HepG2 (cell line): ENCODE results near the gene ZNF155. TPM values are rescaled to one million over a fixed set of nuclear protein-coding genes. Genes with fewer than 3 reads are reported as not detected.

Source experiments
- CHCHD3 ChIP-seq: sonication (generic); formaldehyde crosslinking; IDR thresholded peaks from 2 replicates; pipeline ENCODE4 v1.8.0; 2022; ENCODE audit warnings: mild to moderate bottlenecking, missing genetic modification reagents, moderate library complexity
- CREB1 ChIP-seq, 2 experiments: fragments of 450-650 bp in 1 of 2; IDR thresholded peaks; 2 replicates each; pipeline ENCODE4 v1.6.1; 2016 to 2017; ENCODE audit warnings: control low read depth in 1 of 2, mild to moderate bottlenecking in 1 of 2, missing compliant biosample characterization in 1 of 2, missing genetic modification characterization in 1 of 2
- ELF3 ChIP-seq: IDR thresholded peaks from 2 replicates; pipeline ENCODE4 v1.6.1; 2016; ENCODE audit warnings: missing genetic modification reagents, missing compliant biosample characterization
- MAZ ChIP-seq, 2 experiments: sonication (generic) in 1 of 2; formaldehyde crosslinking in 1 of 2; IDR thresholded peaks; 2 replicates each; pipeline versions ENCODE4 v1.5.0 to v1.6.1; 2012 to 2020; ENCODE audit warnings: low read depth in 2 of 2, mild to moderate bottlenecking in 2 of 2, borderline replicate concordance in 1 of 2, improper control_type of control experiment in 1 of 2, low read length in 1 of 2, missing genetic modification reagents in 1 of 2, moderate library complexity in 1 of 2
- NR3C1 ChIP-seq: sonication (generic); formaldehyde crosslinking; IDR thresholded peaks from 2 replicates; pipeline ENCODE4 v1.4.0; 2020; ENCODE audit warnings: missing genetic modification reagents
- RXRB ChIP-seq: IDR thresholded peaks from 2 replicates; pipeline ENCODE4 v1.6.1; 2016; ENCODE audit warnings: borderline replicate concordance, missing genetic modification reagents, missing compliant biosample characterization
- SMYD3 ChIP-seq: sonication (generic); formaldehyde crosslinking; IDR thresholded peaks from 2 replicates; pipeline ENCODE4 v1.8.1; 2023; ENCODE audit warnings: mild to moderate bottlenecking, missing genetic modification reagents
- SPEN ChIP-seq: sonication (generic); formaldehyde crosslinking; IDR thresholded peaks from 2 replicates; pipeline ENCODE4 v1.5.1; 2020; ENCODE audit warnings: low read depth, mild to moderate bottlenecking, missing genetic modification reagents
- YY1 ChIP-seq: IDR thresholded peaks from 2 replicates; pipeline ENCODE4 v1.6.1; 2011; ENCODE audit warnings: low read length, low read depth, moderate library complexity, mild to moderate bottlenecking; ENCODE audit not compliant: insufficient read depth, insufficient replicate concordance
- ZNF12 ChIP-seq: sonication (generic); formaldehyde crosslinking; IDR thresholded peaks from 2 replicates; pipeline ENCODE4 v1.5.0; 2020; ENCODE audit warnings: missing genetic modification reagents
- ZNF33B ChIP-seq: sonication (generic); formaldehyde crosslinking; IDR thresholded peaks from 2 replicates; pipeline ENCODE4 v1.5.1; 2020; ENCODE audit warnings: mild to moderate bottlenecking, missing genetic modification reagents
- polyA plus RNA-seq, 8 experiments: library from polyadenylated mRNA; depleted of rRNA in 3 of 8; stranded (reverse) in 7 of 8; unstranded in 1 of 8; fragments of >200 nt; fragmentation: Illumina TruSeq in 4 of 8; extraction: Trizol in 4 of 8; gene quantifications; 2 replicates each; pipeline versions ENCODE4 v1.2.1 to v1.2.3, GENCODE V29; 2011 to 2016; ENCODE audit warnings: low read depth in 4 of 8, missing spikeins in 1 of 8, mixed read lengths in 1 of 8; ENCODE audit not compliant: insufficient read depth in 1 of 8
- total RNA-seq, 5 experiments: library from RNA; depleted of rRNA; stranded (reverse); fragments of >200 nt; fragmentation: Illumina TruSeq; extraction: Trizol; gene quantifications; 2 replicates each; pipeline ENCODE4 v1.2.3, GENCODE V29; 2016; ENCODE audit warnings: low read depth in 1 of 5
- TF ChIP-seq, protein P1 (sequence below): sonication (generic); formaldehyde crosslinking; IDR thresholded peaks from 2 replicates; pipeline ENCODE4 v1.5.0; 2020; ENCODE audit warnings: mild to moderate bottlenecking, missing genetic modification reagents
- TF ChIP-seq, protein P2 (sequence below): sonication (generic); formaldehyde crosslinking; IDR thresholded peaks from 2 replicates; pipeline ENCODE4 v1.5.0; 2020; ENCODE audit warnings: mild to moderate bottlenecking, missing genetic modification reagents, borderline replicate concordance
- TF ChIP-seq, protein P3 (sequence below): sonication (generic); formaldehyde crosslinking; IDR thresholded peaks from 2 replicates; pipeline ENCODE4 v1.8.1; 2023; ENCODE audit warnings: mild to moderate bottlenecking, inconsistent platforms, moderate library complexity, missing genetic modification reagents, borderline replicate concordance
- TF ChIP-seq, protein P4 (sequence below): sonication (generic); formaldehyde crosslinking; IDR thresholded peaks from 2 replicates; pipeline ENCODE4 v1.4.0; 2020; ENCODE audit warnings: missing genetic modification reagents
- TF ChIP-seq, protein P5 (sequence below): sonication (generic); formaldehyde crosslinking; IDR thresholded peaks from 2 replicates; pipeline ENCODE4 v1.8.0; 2022; ENCODE audit warnings: mild to moderate bottlenecking, missing genetic modification reagents, moderate library complexity
- TF ChIP-seq, protein P6 (sequence below): sonication (generic); formaldehyde crosslinking; IDR thresholded peaks from 2 replicates; pipeline ENCODE4 v1.4.0; 2020; ENCODE audit warnings: missing genetic modification reagents, borderline replicate concordance

Gene ZNF155
- total and polyA plus RNA-seq, 2 of the 13 experiments (the other 11 are each of a cell fraction or from before 2014, with no cell fraction given): 2.5 to 3.6 TPM

DNA sequence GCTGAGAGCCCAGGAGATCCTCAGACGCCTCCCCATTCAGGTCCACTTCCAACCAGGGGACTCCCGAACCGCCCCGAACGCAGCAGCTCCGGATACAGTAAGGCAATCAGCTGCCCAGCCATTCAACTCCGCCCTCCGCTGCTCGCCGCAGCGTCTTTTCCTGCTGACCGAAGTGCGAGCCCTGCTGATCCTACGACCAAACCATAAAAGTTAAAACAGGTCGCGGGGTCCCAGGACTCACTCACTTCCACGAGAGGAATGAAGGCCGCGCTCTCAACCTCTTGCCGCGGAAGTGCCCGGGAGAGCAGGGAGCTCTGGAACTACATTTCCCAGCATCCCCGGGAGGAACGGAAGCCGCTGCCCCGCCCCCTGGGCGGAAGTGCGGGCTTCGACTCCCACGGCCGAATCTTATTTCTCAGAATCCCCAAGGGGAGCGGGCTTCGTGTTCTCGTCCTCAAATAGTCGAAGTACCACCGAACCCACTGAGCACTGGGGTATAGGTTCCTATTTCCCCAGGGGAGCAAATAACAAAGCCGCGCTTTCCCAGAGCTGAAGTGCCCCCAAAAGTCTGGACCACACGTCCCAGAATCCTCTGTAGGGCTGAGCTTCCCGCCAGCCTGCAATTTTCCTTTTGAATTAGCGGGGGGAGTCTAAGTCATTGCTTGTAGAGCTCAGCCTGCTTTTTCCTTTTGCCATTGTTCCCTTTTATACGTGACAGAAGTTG, 48.8 kb upstream of the ZNF155 start, which contains the start of gene ZNF45 (continued):
- TF ChIP-seq, protein P1, sequence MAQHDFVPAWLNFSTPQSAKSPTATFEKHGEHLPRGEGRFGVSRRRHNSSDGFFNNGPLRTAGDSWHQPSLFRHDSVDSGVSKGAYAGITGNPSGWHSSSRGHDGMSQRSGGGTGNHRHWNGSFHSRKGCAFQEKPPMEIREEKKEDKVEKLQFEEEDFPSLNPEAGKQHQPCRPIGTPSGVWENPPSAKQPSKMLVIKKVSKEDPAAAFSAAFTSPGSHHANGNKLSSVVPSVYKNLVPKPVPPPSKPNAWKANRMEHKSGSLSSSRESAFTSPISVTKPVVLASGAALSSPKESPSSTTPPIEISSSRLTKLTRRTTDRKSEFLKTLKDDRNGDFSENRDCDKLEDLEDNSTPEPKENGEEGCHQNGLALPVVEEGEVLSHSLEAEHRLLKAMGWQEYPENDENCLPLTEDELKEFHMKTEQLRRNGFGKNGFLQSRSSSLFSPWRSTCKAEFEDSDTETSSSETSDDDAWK (CRISPR knock-in tag): no peak
- TF ChIP-seq, protein P2, sequence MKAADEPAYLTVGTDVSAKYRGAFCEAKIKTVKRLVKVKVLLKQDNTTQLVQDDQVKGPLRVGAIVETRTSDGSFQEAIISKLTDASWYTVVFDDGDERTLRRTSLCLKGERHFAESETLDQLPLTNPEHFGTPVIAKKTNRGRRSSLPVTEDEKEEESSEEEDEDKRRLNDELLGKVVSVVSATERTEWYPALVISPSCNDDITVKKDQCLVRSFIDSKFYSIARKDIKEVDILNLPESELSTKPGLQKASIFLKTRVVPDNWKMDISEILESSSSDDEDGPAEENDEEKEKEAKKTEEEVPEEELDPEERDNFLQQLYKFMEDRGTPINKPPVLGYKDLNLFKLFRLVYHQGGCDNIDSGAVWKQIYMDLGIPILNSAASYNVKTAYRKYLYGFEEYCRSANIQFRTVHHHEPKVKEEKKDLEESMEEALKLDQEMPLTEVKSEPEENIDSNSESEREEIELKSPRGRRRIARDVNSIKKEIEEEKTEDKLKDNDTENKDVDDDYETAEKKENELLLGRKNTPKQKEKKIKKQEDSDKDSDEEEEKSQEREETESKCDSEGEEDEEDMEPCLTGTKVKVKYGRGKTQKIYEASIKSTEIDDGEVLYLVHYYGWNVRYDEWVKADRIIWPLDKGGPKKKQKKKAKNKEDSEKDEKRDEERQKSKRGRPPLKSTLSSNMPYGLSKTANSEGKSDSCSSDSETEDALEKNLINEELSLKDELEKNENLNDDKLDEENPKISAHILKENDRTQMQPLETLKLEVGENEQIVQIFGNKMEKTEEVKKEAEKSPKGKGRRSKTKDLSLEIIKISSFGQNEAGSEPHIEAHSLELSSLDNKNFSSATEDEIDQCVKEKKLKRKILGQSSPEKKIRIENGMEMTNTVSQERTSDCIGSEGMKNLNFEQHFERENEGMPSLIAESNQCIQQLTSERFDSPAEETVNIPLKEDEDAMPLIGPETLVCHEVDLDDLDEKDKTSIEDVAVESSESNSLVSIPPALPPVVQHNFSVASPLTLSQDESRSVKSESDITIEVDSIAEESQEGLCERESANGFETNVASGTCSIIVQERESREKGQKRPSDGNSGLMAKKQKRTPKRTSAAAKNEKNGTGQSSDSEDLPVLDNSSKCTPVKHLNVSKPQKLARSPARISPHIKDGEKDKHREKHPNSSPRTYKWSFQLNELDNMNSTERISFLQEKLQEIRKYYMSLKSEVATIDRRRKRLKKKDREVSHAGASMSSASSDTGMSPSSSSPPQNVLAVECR (CRISPR knock-in tag): peak; percentile 88
- TF ChIP-seq MAZ (IDR thresholded peaks at IDR 0.05; ENCODE audit: borderline replicate concordance, low read depth, low read length) (no peak), MAZ (CRISPR knock-in tag; IDR thresholded peaks at IDR 0.05; ENCODE audit: low read depth) (peak; percentile 53; the same call in 1 of the 2 replicates), SPEN (peak; percentile 85), ELF3 (CRISPR knock-in tag) (peak; percentile 56), CHCHD3 (CRISPR knock-in tag) (peak; percentile 74; the same call in 1 of the 2 replicates), ZNF12 (CRISPR knock-in tag) (no peak), SMYD3 (CRISPR knock-in tag) (0 out of 2 replicates have a peak, but pooled peaks have one; percentile 21), ZNF33B (no peak), NR3C1 (CRISPR knock-in tag) (no peak), RXRB (CRISPR knock-in tag) (no peak), YY1 (peak; percentile 23), CREB1 (IDR thresholded peaks at IDR 0.05) (no peak), CREB1 (CRISPR knock-in tag; IDR thresholded peaks at IDR 0.05) (peak; percentile 78)
- TF ChIP-seq, protein P3, sequence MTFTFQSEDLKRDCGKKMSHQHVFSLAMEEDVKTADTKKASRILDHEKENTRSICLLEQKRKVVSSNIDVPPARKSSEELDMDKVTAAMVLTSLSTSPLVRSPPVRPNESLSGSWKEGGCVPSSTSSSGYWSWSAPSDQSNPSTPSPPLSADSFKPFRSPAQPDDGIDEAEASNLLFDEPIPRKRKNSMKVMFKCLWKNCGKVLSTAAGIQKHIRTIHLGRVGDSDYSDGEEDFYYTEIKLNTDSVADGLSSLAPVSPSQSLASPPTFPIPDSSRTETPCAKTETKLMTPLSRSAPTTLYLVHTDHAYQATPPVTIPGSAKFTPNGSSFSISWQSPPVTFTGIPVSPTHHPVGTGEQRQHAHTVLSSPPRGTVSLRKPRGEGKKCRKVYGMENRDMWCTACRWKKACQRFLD (CRISPR knock-in tag): peak; percentile 59; the same call in 1 of the 2 replicates
- TF ChIP-seq, protein P4, sequence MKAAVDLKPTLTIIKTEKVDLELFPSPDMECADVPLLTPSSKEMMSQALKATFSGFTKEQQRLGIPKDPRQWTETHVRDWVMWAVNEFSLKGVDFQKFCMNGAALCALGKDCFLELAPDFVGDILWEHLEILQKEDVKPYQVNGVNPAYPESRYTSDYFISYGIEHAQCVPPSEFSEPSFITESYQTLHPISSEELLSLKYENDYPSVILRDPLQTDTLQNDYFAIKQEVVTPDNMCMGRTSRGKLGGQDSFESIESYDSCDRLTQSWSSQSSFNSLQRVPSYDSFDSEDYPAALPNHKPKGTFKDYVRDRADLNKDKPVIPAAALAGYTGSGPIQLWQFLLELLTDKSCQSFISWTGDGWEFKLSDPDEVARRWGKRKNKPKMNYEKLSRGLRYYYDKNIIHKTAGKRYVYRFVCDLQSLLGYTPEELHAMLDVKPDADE (CRISPR knock-in tag): no peak
- TF ChIP-seq, protein P5, sequence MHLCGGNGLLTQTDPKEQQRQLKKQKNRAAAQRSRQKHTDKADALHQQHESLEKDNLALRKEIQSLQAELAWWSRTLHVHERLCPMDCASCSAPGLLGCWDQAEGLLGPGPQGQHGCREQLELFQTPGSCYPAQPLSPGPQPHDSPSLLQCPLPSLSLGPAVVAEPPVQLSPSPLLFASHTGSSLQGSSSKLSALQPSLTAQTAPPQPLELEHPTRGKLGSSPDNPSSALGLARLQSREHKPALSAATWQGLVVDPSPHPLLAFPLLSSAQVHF (CRISPR knock-in tag): no peak
- TF ChIP-seq, protein P6, sequence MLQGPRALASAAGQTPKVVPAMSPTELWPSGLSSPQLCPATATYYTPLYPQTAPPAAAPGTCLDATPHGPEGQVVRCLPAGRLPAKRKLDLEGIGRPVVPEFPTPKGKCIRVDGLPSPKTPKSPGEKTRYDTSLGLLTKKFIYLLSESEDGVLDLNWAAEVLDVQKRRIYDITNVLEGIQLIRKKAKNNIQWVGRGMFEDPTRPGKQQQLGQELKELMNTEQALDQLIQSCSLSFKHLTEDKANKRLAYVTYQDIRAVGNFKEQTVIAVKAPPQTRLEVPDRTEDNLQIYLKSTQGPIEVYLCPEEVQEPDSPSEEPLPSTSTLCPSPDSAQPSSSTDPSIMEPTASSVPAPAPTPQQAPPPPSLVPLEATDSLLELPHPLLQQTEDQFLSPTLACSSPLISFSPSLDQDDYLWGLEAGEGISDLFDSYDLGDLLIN: no peak
